Measurements from ENCODE around the gene GRK5.
A peak's percentile ranks its signal among the peaks of the same experiment; 100 is the strongest.

Gene GRK5

DNA sequence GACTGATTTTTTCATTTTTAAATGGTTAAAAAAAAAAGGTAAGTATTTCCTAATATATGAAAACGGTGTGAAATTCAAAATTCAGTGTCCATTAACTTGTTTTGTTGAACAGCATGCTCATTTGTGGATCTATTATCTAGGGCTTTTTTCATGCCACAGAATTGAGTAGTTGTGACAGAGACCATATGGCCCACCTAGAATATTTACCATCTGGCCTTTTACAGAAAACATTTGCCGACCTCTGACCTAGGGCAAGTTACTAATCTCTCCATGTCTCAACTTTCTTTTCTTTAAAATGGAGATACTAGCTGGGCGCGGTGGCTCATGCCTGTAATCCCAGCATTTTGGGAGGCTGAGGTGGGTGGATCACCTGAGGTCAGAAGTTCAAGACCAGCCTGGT is 41.3 kb downstream of the GRK5 start:
- no peak for DNase-seq (ENCODE audit: low read depth)
- TF ChIP-seq, protein P1, sequence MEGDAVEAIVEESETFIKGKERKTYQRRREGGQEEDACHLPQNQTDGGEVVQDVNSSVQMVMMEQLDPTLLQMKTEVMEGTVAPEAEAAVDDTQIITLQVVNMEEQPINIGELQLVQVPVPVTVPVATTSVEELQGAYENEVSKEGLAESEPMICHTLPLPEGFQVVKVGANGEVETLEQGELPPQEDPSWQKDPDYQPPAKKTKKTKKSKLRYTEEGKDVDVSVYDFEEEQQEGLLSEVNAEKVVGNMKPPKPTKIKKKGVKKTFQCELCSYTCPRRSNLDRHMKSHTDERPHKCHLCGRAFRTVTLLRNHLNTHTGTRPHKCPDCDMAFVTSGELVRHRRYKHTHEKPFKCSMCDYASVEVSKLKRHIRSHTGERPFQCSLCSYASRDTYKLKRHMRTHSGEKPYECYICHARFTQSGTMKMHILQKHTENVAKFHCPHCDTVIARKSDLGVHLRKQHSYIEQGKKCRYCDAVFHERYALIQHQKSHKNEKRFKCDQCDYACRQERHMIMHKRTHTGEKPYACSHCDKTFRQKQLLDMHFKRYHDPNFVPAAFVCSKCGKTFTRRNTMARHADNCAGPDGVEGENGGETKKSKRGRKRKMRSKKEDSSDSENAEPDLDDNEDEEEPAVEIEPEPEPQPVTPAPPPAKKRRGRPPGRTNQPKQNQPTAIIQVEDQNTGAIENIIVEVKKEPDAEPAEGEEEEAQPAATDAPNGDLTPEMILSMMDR (IDR thresholded peaks at IDR 0.05; ENCODE audit: low read length, missing control alignments), result no peak
- H3K4me3 ChIP-seq (replicated peaks; ENCODE audit: low read depth, low read length), result no peak overlapping the region

DNA sequence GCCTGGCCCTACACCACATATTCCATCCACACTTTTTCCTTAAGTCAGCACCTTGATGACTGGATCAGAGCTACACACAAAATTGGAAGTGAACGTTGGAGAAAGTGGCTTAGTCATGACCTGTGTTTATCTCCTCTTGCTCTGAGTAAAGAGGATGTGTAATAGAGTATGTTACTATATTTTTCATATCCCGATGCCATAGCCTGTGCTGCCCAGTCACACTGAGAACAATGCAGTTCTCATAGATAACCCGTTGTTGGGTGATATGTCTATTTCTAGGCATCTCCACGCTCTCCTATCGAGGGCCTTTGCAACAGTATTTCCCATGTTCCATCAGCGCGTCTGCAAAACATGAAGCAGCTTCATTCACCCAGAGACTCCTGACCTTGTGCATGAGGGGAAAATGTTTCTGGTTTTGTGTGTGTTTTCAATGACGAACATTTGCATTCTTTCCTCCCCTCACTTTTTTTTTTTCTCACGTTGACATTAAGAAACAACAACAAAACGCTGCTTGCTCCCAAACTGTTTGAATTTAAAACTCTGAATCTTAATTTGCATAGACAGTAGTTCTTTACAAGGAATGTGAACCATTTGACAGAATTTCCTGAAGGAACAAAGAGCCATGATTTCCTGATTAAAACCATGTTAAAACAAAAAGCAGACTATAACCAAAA is 43.4 kb downstream of the GRK5 start:
- DNase-seq (ENCODE audit: low read depth), result peak; percentile 89
- TF ChIP-seq, protein P1 (IDR thresholded peaks at IDR 0.05; ENCODE audit: low read length, missing control alignments), result no peak
- H3K4me3 ChIP-seq (replicated peaks; ENCODE audit: low read depth, low read length), result no peak overlapping the region

DNA sequence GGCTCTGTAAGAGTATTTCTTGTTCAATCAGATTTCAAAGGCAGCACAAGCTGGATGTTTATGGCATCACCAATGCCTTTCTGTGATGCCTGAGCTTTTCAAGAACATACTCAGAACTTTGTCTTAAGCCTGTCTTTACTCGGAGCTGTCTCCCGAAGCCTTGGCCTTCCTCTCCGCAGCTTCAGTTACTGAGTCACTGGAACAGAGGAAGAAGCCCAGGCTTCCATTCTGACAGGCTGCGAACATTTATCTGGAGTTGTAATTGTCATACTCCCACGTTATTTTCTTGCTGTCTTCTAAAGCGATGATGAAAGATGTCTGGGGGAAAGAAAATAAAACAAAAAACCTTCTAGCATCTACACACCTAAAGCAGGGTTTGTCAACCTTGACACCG is 43.9 kb downstream of the GRK5 start:
- DNase-seq (ENCODE audit: low read depth), result peak; percentile 89
- H3K4me3 ChIP-seq (replicated peaks; ENCODE audit: low read depth, low read length), result no peak overlapping the region
- TF ChIP-seq, protein P1 (IDR thresholded peaks at IDR 0.05; ENCODE audit: low read length, missing control alignments), result no peak

DNA sequence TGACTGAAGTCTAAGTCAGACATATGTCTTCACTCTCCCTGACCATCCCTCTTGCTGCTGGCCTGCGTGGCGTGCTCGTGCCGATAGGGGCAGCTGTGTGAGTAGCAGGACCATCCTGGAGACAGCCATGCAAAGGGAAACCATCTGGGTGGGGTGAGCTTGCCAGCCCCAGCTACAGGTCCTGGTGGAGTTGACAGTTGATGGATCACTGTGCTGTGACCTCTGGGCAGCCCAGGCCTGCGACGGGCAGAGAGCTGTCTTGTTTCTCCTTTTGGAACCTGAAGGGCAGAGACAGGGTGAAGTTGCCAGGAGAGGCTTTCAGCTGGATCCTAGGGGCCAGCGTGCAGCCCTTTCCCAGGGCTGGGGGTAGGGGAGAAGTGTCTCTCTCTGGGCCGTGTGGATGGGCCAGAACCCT is 44.7 kb downstream of the GRK5 start:
- H3K4me3 ChIP-seq (replicated peaks; ENCODE audit: low read depth, low read length), result no peak overlapping the region

DNA sequence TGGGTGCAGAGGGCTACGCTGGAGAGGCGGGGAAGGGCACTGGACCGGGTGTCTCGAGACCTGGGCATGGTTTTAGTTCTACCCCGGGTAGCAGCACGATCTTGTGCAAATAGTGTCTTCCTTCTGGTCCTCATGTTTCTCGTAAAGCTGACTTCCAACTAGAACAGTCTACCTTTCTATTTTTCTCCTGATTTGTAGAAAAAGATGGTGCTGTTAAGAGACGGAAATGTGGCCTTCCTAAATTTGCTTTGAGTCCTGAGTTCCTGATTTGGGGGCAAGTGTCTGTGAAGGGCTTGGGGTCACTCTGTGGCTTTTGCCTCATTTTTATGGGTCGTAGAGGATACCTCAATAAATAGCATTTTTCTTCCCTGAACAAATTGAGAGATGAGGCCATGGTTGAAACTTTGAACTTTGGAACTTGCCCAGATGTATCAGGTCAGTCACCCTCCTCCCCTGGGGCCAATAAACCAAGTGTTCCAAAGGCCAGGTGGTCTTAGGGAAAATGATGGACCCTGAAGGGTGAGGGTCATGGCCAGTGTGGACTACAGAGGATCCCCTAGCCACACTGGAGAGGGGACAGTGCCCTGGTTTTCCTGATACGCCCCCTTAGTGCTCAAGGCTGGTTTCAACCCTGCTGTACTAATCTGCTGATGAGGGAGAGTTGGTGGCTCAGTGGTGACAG is 45.2 kb downstream of the GRK5 start:
- H3K4me3 ChIP-seq (replicated peaks; ENCODE audit: low read depth, low read length), result no peak overlapping the region
- TF ChIP-seq, protein P1 (IDR thresholded peaks at IDR 0.05; ENCODE audit: low read length, missing control alignments), result no peak
- DNase-seq (ENCODE audit: low read depth), result no peak

More for the DNA sequence above, 44.7 kb downstream of the GRK5 start:
- DNase-seq (ENCODE audit: low read depth), result peak; percentile 61
- TF ChIP-seq, protein P1 (IDR thresholded peaks at IDR 0.05; ENCODE audit: low read length, missing control alignments), result peak; percentile 55

DNA sequence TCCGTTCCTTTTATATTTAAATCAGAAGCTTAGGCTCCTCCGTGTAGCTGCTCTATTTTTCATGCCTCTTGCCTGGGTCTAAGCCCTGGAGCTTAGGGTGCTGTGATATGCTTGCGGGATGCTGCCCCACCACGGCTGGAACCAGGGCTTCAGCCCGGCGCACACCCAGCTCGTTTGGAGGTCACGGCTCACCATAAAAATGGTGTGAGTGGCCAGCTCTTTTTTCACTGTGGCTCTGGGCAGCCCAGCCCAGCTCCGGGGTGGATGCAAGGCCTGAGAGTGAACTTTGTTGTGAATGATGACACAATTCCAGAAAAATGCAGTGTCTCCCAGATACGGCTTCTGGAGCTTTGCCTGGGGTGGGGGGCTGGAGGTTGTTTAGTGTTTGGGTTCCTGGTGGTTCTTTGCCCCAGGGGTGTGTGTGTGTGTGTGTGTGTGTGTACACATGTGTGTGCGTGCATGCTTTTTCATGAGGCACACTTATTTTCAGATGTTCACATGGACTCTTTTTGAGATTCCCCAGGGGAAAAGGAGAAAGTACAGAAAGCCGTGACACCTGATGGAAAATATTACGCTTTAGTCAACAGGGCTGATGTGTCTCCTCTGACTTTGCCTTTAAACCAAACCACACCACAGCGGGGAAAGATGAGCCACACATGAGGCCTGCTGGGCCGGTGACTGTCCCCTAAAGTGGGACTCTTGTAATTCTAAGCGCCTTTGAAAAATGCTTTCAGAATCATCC is 46.2 kb downstream of the GRK5 start:
- DNase-seq (ENCODE audit: low read depth), result peak; percentile 92
- TF ChIP-seq, protein P1 (IDR thresholded peaks at IDR 0.05; ENCODE audit: low read length, missing control alignments), result peak; percentile 4
- no peak overlapping the region for H3K4me3 ChIP-seq (replicated peaks; ENCODE audit: low read depth, low read length)

Data from fibroblast of pulmonary artery (primary cell).